K562 (cell line): ENCODE data around the gene LMO7. TPM values are rescaled to one million over a fixed set of nuclear protein-coding genes. Genes with fewer than 3 reads are reported as not detected.
"Not testable (repeated sequence)": the region's sequence is repeated elsewhere in the genome, so short reads cannot be mapped to it uniquely, and the experiment has no call there.

Experiments used
- ATAC-seq: fragments of 200-7000 bp; cut with Tn5 transposase; 3 replicates; pipeline ENCODE4 v1.9.1; 2020; ENCODE audit warnings: moderate library complexity
- BruUV-seq: library from RNA; stranded (reverse); fragments of 400-500 nt; replicated peaks from 2 replicates; lab custom pipeline; 2021; lab: Mats Ljungman, UMichigan
- CTCF ChIA-PET: fragments of 300-600 bp; formaldehyde crosslinking; extraction: SDS; loops from one replicate; lab custom pipeline; 2021; ENCODE audit warnings: low intra/inter-chr PET ratio; lab: Yijun Ruan, JAX
- POLR2A ChIA-PET: fragments of 300-600, 350-650 bp; sonication (Branson Sonifier 250); formaldehyde crosslinking; extraction: SDS; loops from one replicate; lab custom pipeline; 2021; ENCODE audit warnings: antibody characterized with exemption, inconsistent platforms; lab: Yijun Ruan, JAX
- DNase-seq, 4 experiments: peaks; one replicate each; pipeline versions ENCODE4 v3.0.0 to v3.0.0-alpha.2; 2011 to 2018; ENCODE audit warnings: low spot score in 3 of 4, mixed read lengths in 3 of 4; ENCODE audit errors: extremely low read depth in 1 of 4
- FAIRE-seq: peaks from 2 replicates; lab custom pipeline; 2011; peaks lifted over from hg19 to GRCh38; lab: Jason Lieb, UNC
- H2AFZ ChIP-seq: 2 replicates; pipeline ENCODE4 v1.6.0; 2011; ENCODE audit warnings: low read depth, low read length, control low read depth, inconsistent platforms
- H3K27ac ChIP-seq: fragments of 200-600 bp; 3 replicates; pipeline ENCODE4 v1.8.0; 2011; ENCODE audit warnings: low read depth, mild to moderate bottlenecking, control low read depth, inconsistent platforms, low read length, moderate library complexity, mixed read lengths; ENCODE audit errors: extremely low read depth
- H3K27me3 ChIP-seq, 2 experiments: fragments of 300-600 bp in 1 of 2; 2 replicates in 1 of 2; 3 replicates in 1 of 2; pipeline versions ENCODE4 v1.6.0 to v1.8.0; 2011; ENCODE audit warnings: inconsistent platforms in 2 of 2, low read length in 2 of 2, mild to moderate bottlenecking in 1 of 2, mixed read lengths in 1 of 2, moderate library complexity in 1 of 2; ENCODE audit not compliant: control insufficient read depth in 2 of 2, insufficient read depth in 2 of 2
- H3K36me3 ChIP-seq: fragments of 300-600 bp; 3 replicates; pipeline ENCODE4 v1.8.0; 2011; ENCODE audit warnings: mild to moderate bottlenecking, low read length, inconsistent platforms; ENCODE audit not compliant: control insufficient read depth, insufficient read depth
- H3K4me1 ChIP-seq, 2 experiments: fragments of 200-600 bp in 1 of 2; replicated peaks in 1 of 2; 2 replicates in 1 of 2; 3 replicates in 1 of 2; pipeline versions ENCODE4 v1.5.1 to v1.8.0; 2011; ENCODE audit warnings: inconsistent platforms in 2 of 2, low read length in 2 of 2, mild to moderate bottlenecking in 1 of 2, mixed read lengths in 1 of 2, moderate library complexity in 1 of 2; ENCODE audit not compliant: control insufficient read depth in 2 of 2, insufficient read depth in 2 of 2
- H3K4me2 ChIP-seq: 2 replicates; pipeline ENCODE4 v1.6.1; 2011; ENCODE audit warnings: low read length, control low read depth, inconsistent platforms, mixed read lengths; ENCODE audit not compliant: insufficient read depth
- H3K4me3 ChIP-seq: fragments of 200-600 bp; sonication (generic), shearing (Covaris generic); 2 replicates; pipeline ENCODE4 v1.5.1; 2016; ENCODE audit warnings: control low read depth, inconsistent platforms
- H3K79me2 ChIP-seq: fragments of 200-600 bp; 3 replicates; pipeline ENCODE4 v1.8.0; 2011; ENCODE audit warnings: low read length, inconsistent platforms; ENCODE audit not compliant: control insufficient read depth, insufficient read depth
- H3K9ac ChIP-seq, 2 experiments: 2 replicates each; pipeline versions ENCODE4 v1.6.0 to v1.6.1; 2011; ENCODE audit warnings: low read depth in 2 of 2, low read length in 2 of 2, control low read depth in 1 of 2, inconsistent platforms in 1 of 2, mild to moderate bottlenecking in 1 of 2, mixed read lengths in 1 of 2; ENCODE audit not compliant: insufficient read depth in 1 of 2
- H3K9me1 ChIP-seq: one replicate; pipeline ENCODE4 v1.6.0; 2011; ENCODE audit warnings: inconsistent platforms, mild to moderate bottlenecking, low read length, moderate library complexity; ENCODE audit not compliant: control insufficient read depth, insufficient read depth
- H3K9me3 ChIP-seq: replicated peaks from 2 replicates; pipeline ENCODE4 v1.5.1; 2011; ENCODE audit warnings: low read depth, low read length, inconsistent platforms; ENCODE audit not compliant: control insufficient read depth, insufficient read depth
- H4K20me1 ChIP-seq: replicated peaks from 2 replicates; pipeline ENCODE4 v1.6.1; 2011; ENCODE audit warnings: low read length, inconsistent platforms, mixed read lengths; ENCODE audit not compliant: control insufficient read depth, insufficient read depth
- CHD2 ChIP-seq: IDR thresholded peaks from 2 replicates; pipeline ENCODE4 v1.6.1; 2011; ENCODE audit warnings: low read depth, low read length
- CTBP1 ChIP-seq: fragments of 450-650 bp; IDR thresholded peaks from 2 replicates; pipeline ENCODE4 v1.6.1; 2016; ENCODE audit warnings: borderline replicate concordance
- DDX20 ChIP-seq: fragments of 450-650 bp; IDR thresholded peaks from 2 replicates; pipeline ENCODE4 v1.6.1; 2016; ENCODE audit warnings: missing genetic modification characterization, low read depth, mild to moderate bottlenecking, missing compliant biosample characterization, moderate library complexity
- ELF2 ChIP-seq: fragments of 250-450 bp; sonication (Bioruptor Pico); IDR thresholded peaks from 2 replicates; pipeline ENCODE4 v1.5.0; 2021; ENCODE audit warnings: mild to moderate bottlenecking
- KAT8 ChIP-seq: fragments of 450-650 bp; IDR thresholded peaks from 2 replicates; pipeline ENCODE4 v1.6.1; 2016; ENCODE audit warnings: low read depth, mild to moderate bottlenecking
- KHSRP ChIP-seq: fragments of 450-650 bp; IDR thresholded peaks from 2 replicates; pipeline ENCODE4 v1.6.1; 2017
- MIER1 ChIP-seq: fragments of 450-650 bp; IDR thresholded peaks from 2 replicates; pipeline ENCODE4 v1.6.1; 2016; ENCODE audit warnings: antibody characterized with exemption, mild to moderate bottlenecking, low read depth
- MTA1 ChIP-seq: fragments of 450-650 bp; IDR thresholded peaks from 2 replicates; pipeline ENCODE4 v1.6.1; 2017; ENCODE audit warnings: borderline replicate concordance
- MTF1 ChIP-seq: fragments of 250-450 bp; sonication (Bioruptor Pico); IDR thresholded peaks from 2 replicates; pipeline ENCODE4 v1.9.0; 2021; ENCODE audit warnings: moderate library complexity, mild to moderate bottlenecking, inconsistent platforms, borderline replicate concordance
- NFE2L1 ChIP-seq: fragments of 450-650 bp; IDR thresholded peaks from 2 replicates; pipeline ENCODE4 v1.6.1; 2016; ENCODE audit warnings: missing genetic modification characterization, low read depth, mild to moderate bottlenecking, missing compliant biosample characterization, moderate library complexity, borderline replicate concordance
- NFRKB ChIP-seq: fragments of 450-650 bp; IDR thresholded peaks from 2 replicates; pipeline ENCODE4 v1.6.1; 2016; ENCODE audit warnings: low read depth
- NR2C2 ChIP-seq, 2 experiments: fragments of 200-800 bp in 1 of 2; sonication (Bioruptor generic) in 1 of 2; sonication (generic) in 1 of 2; formaldehyde crosslinking in 1 of 2; IDR thresholded peaks; 2 replicates each; pipeline versions ENCODE4 v1.6.1 to v1.8.0; 2016 to 2022; ENCODE audit warnings: mild to moderate bottlenecking in 1 of 2, missing compliant biosample characterization in 1 of 2, missing genetic modification characterization in 1 of 2, missing genetic modification reagents in 1 of 2
- NR3C1 ChIP-seq: sonication (generic); formaldehyde crosslinking; IDR thresholded peaks from 2 replicates; pipeline ENCODE4 v1.8.1; 2022; ENCODE audit warnings: missing genetic modification reagents
- NUFIP1 ChIP-seq: fragments of 450-650 bp; IDR thresholded peaks from 2 replicates; pipeline ENCODE4 v1.6.1; 2018; ENCODE audit not compliant: partially characterized antibody
- SMAD1 ChIP-seq: fragments of 150-350 bp; IDR thresholded peaks from 2 replicates; pipeline ENCODE4 v1.6.1; 2014; ENCODE audit warnings: low read length, low read depth; ENCODE audit not compliant: partially characterized antibody
- TEAD1 ChIP-seq, 2 experiments: fragments of 450-650 bp in 1 of 2; sonication (generic) in 1 of 2; formaldehyde crosslinking; IDR thresholded peaks; 2 replicates each; pipeline versions ENCODE4 v1.4.0 to v1.8.0; 2020 to 2022; ENCODE audit warnings: mild to moderate bottlenecking in 2 of 2, missing genetic modification reagents in 1 of 2
- TFAM ChIP-seq: fragments of 250-450 bp; sonication (Bioruptor Pico); conservative IDR thresholded peaks from 2 replicates; pipeline ENCODE4 v1.5.0; 2021; ENCODE audit warnings: mild to moderate bottlenecking, moderate library complexity
- ZNF316 ChIP-seq: fragments of 450-650 bp; IDR thresholded peaks from 2 replicates; pipeline ENCODE4 v1.6.1; 2016
- WGBS: fragments of 100-300 bp; shearing (Covaris generic); methylation state at CpG from one replicate; pipeline ENCODE4 v1.1.6; 2016; ENCODE audit warnings: low coverage, mixed read lengths; ENCODE audit not compliant: insufficient coverage; ENCODE audit errors: missing lambda C conversion rate; 5-methylcytosine and 5-hydroxymethylcytosine counted together
- in situ Hi-C: fragments of 300-500 bp; cut with MboI; formaldehyde crosslinking; loops from 4 replicates; pipeline ENCODE4 v1.15.0; 2018; ENCODE audit warnings: inconsistent platforms, mixed read lengths
- intact Hi-C: fragments of 100-400 bp; cut with micrococcal nuclease; formaldehyde crosslinking; loops from 2 replicates; pipeline ENCODE4 v1.14.2; 2022
- polyA plus RNA-seq, 8 experiments: library from polyadenylated mRNA; depleted of rRNA in 4 of 8; stranded (reverse) in 5 of 8; unstranded in 3 of 8; fragments of >200 nt; fragmentation: Nextera tagmentation in 2 of 8; fragmentation: Illumina TruSeq in 1 of 8; extraction: Ambion mirVana in 2 of 8; extraction: Trizol in 1 of 8; gene quantifications; 2 replicates each; pipeline versions ENCODE4 v1.2.1 to v1.2.3, GENCODE V29; 2011 to 2014; ENCODE audit warnings: inconsistent platforms in 1 of 8, missing spikeins in 1 of 8
- total RNA-seq, 7 experiments: library from RNA; depleted of rRNA in 6 of 7; stranded (reverse); fragments of >200 nt in 6 of 7; fragmentation: Illumina TruSeq in 2 of 7; extraction: Trizol in 2 of 7; gene quantifications; 2 replicates each; pipeline versions ENCODE4 v1.2.1 to v1.2.3, GENCODE V29; 2011 to 2021; ENCODE audit warnings: low replicate concordance in 1 of 7

The LMO7 gene
- total and polyA plus RNA-seq, 9 of the 15 experiments (the other 6 are each of a cell fraction or from before 2014, with no cell fraction given) = 0.42 to 4.3 (median 1.7) TPM

- TF ChIP-seq ELF2 = no peak
- no peak for TF ChIP-seq TFAM (CRISPR knock-in tag)
- TF ChIP-seq NFRKB = no peak
- no peak for TF ChIP-seq CHD2
- no peak for TF ChIP-seq NR2C2 (CRISPR knock-in tag; IDR thresholded peaks at IDR 0.05)
- TF ChIP-seq NR2C2 (tag; IDR thresholded peaks at IDR 0.05) = no peak
- no peak for TF ChIP-seq NFE2L1 (tag)
- TF ChIP-seq MIER1 = no peak
- TF ChIP-seq KAT8 = no peak
- TF ChIP-seq MTF1 = no peak
- no peak for TF ChIP-seq TEAD1 (CRISPR knock-in tag; IDR thresholded peaks at IDR 0.05)
- TF ChIP-seq MTA1 = no peak
- TF ChIP-seq NUFIP1 = no peak
- TF ChIP-seq KHSRP = no peak
- no peak for TF ChIP-seq ZNF316
- TF ChIP-seq DDX20 (tag) = no peak
- TF ChIP-seq SMAD1 = no peak
- no peak for TF ChIP-seq CTBP1
- TF ChIP-seq NR3C1 = no peak
- Histone ChIP-seq H3K36me3 (no peaks in the 10 kb centered on the region), H4K20me1 (no peaks in the 10 kb centered on the region), H3K4me2 (no peak overlapping the region), H3K4me3 (no peak overlapping the region), H3K9me1 (no peaks in the 10 kb centered on the region), H3K79me2 (no peaks in the 10 kb centered on the region), H3K4me1 (no peaks in the 10 kb centered on the region), H3K9me3 (no peaks in the 10 kb centered on the region), H3K9ac (no peak overlapping the region), H2AFZ (no peak overlapping the region), H3K27ac (no peak overlapping the region), H3K27me3 (no peaks in the 10 kb centered on the region)
- ATAC-seq (no peak), DNase-seq (no peak), FAIRE-seq (no peak)
- BruUV-seq = no TSS peak
- 43% methylated on average over 1 of the region's 1 CpG for WGBS
- CTCF ChIA-PET = no interaction called here
- in situ Hi-C loops (loop anchor here (25.0 kb wide), 1 partner anchor 1233 kb away; no protein-coding TSS in a partner anchor), intact Hi-C loops (no loop called here)
- POLR2A ChIA-PET = interaction anchor here (1.2 kb wide), 1 partner anchor 17 kb away, joined by 5 read pairs; no protein-coding TSS in a partner anchor
Measured at GRCh38 chr13:75679459-75679858, 43.3 kb downstream of the LMO7 start.

GRCh38 chr13:75680251-75680650 is 44.1 kb downstream of the LMO7 start:
- intact Hi-C loops, H2AFZ ChIP-seq, H4K20me1 ChIP-seq, ATAC-seq, DNase-seq, H3K27me3 ChIP-seq, POLR2A ChIA-PET, H3K9me1 ChIP-seq, BruUV-seq, H3K4me2 ChIP-seq, H3K4me1 ChIP-seq, H3K27ac ChIP-seq, H3K79me2 ChIP-seq, H3K4me3 ChIP-seq, FAIRE-seq, H3K36me3 ChIP-seq, H3K9me3 ChIP-seq, H3K9ac ChIP-seq: not testable (repeated sequence)
- no CpG with 5 or more reads among the region's 2 CpGs for WGBS
- in situ Hi-C loops = loop anchor here (25.0 kb wide), 1 partner anchor 1232 kb away; no protein-coding TSS in a partner anchor
- CTCF ChIA-PET = interaction anchor here (0.6 kb wide), 1 partner anchor 682 kb away, joined by 3 read pairs; no protein-coding TSS in a partner anchor
